ENCODE results near the gene METTL2B.

Gene METTL2B

DNA sequence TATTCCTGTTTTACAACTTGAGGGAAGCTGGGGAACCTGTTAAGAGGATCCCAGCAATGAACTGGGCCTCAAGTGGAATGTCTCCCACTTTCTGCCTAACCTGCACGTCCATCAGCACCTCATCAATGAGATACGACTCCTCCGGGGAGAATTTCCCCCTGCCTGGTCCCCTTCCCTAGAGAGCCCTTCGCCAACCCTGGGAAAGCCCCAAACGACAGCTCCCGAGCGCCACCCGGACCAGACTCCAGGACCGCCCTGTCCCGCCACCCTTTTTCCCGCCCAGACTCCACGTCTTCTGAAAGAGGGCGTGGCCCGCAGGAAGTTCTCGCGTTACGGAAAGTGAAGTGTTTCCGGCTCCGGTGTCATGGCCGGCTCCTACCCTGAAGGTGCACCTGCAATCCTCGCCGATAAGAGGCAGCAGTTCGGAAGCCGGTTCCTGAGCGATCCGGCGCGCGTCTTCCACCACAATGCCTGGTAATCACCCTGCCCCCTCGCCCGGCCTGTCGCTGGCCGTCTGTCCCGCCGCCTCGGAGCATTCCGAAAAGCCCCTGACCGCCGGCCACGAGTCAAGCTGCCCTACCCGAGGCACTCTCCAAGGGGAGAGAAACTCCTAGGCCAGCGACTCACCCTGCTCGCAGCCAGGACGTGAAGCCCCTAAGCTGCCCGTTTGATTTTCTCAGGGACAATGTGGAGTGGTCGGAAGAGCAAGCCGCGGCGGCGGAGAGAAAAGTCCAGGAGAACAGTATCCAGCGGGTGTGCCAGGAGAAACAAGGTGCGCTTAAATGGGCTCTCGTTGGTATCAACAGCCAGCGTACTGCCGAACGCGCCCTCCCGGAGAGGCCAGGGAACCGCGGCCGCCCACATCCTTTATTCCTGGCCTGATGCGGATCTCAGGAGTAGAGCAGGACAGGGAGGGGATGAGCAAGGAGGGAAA is at the start of gene METTL2B:
METTL2B (plus strand) TSS at position 347 of the 934 bp plus-strand sequence; CDS start at position 365, 18 bp downstream.
- FAIRE-seq: peak; percentile 37

GRCh38 chr7:128427289-128427891 is 49.2 kb upstream of the METTL2B start:
- peak; percentile 3 for FAIRE-seq

DNA sequence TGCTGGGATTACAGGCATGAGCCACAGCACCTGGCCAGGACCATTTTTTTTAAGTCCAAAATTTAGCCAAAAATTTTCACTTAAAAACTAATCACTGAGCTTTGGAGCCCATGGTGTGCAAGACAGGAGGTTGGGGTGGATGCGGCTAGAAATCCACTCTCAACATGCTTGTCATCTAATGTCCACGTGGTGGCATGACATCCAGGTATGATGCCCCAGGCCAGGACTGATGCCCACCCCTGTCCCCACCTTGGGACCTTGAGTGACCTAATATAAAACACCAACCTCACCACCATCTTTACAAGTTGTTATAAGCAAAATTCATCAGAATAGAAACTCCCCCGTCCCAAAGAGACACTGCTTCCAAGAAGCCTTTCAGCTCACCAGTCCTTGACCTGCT is 46.3 kb upstream of the METTL2B start:
- no peak for FAIRE-seq

- FAIRE-seq: no peak
These were observed 45.3 kb upstream of the METTL2B start for GRCh38 chr7:128431221-128431620.

DNA sequence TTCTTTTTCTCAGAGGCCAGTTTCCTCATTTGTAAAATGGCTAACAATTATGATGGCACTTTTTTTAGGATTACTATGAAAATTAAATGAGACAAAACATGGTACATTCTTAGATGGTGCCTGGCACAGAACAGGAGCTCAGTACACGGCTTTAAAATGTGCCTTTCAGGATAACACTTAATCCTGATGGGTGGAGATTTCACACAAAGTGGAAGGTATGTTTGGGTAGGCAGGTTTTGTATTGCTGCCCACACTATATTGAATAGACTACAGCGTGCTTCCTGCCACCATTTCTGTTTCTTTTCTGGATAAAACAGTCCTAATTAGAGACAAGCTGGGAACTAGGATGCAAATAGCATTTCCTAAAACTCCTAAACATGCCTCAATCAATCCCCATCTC is 44.8 kb upstream of the METTL2B start:
- FAIRE-seq: no peak

GRCh38 chr7:128434413-128435326 is 41.9 kb upstream of the METTL2B start:
- FAIRE-seq: no peak

- no peak for FAIRE-seq
These were observed 41.2 kb upstream of the METTL2B start for GRCh38 chr7:128435327-128435686.

DNA sequence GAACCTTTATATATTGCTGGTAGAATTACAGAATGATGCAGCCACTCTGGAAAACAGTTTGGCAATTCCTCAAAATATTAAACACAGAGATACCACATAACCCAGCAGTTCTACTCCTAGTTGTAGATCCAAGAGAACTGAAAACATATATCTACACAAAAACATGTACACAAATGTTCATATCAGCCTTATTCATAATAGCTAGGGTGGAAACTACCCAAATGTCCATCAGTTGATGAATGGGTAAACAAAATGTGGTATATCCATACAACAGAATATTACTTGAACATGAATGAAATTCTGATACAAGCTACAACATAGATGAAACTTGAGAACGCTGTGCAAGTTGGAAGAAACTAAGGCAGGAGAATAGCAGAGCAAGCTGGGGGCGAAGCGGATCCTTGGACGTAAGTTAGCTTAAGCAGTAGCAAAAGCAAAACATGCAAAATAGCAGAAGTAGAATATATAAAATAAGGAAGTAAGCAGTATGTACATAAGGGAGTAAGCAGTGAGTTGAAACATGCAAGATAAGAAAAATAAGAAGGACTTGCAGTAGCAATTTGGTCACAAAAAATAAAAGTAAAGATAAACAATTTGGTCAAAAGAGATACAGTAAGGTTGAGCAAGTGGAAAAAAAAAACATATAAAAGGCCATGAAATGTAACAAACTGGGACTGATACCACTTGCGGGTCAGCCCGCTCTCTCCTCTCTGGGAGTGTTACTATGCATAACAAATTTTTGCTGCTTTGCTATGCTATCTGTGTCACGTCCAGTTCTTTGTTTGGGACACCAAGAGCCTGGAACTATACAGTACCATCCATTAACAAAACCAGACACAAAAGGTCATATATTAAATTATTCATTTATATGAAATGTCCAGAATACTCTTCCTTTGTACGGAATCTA is 38.9 kb upstream of the METTL2B start:
- no peak for FAIRE-seq

DNA sequence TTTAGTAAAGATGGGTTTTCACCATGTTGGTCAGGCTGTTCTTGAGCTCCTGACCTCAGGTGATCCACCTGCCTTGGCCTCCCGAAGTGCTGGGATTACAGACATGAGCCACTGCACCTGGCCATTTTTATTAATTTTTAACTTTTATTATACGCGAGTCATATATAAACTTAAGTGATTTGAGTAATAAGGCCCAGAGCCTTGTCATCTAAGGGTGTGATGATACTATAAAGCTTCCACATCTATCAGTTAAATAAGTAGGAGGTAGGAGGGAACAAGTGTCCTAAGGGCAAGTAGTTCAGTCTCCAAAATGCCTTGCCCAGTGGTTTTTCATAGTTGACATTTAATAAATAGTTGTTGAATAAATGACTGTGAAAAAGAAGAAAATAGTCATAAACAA is 34.2 kb upstream of the METTL2B start:
- FAIRE-seq: no peak

DNA sequence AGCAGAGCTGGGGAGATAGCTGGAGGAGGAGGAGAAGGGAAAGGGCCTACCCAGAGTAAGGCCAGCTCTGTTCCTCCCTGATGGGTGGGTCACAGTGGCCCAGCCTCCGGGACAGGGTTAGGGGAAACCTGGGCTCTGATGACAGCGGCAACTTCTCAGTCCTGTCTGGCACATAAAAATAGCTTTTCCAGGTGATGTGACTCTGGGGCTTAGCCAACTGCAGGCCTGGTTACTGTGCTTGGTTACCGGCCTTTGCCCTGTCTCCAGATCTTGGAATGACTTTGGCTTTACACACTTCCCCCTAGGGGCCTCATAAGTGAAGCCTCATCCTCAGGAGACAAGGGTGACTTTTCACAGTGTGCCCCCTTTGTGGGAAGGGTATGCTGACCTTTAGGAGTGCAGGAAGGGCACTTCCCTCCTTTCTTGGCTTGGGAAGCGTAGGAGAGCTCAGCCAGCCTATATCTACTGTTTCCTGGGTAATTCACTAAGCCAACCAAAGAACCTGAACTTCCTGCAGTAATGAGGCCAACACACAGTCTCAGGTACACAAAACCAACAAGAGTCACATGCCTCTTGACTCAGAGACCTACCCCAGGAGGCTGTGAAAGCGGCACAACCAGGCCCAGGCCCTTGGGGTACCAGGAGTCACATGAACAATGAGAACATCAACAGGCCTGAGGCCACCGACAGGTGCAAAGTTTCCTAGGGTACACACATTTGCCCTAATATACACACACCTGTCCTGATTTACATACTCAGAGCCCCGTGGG is 32.5 kb upstream of the METTL2B start:
- FAIRE-seq: no peak

GRCh38 chr7:128446306-128446705 is 30.2 kb upstream of the METTL2B start:
- FAIRE-seq: no peak

- no peak for FAIRE-seq
These were observed 28.5 kb upstream of the METTL2B start for GRCh38 chr7:128447941-128448564.

DNA sequence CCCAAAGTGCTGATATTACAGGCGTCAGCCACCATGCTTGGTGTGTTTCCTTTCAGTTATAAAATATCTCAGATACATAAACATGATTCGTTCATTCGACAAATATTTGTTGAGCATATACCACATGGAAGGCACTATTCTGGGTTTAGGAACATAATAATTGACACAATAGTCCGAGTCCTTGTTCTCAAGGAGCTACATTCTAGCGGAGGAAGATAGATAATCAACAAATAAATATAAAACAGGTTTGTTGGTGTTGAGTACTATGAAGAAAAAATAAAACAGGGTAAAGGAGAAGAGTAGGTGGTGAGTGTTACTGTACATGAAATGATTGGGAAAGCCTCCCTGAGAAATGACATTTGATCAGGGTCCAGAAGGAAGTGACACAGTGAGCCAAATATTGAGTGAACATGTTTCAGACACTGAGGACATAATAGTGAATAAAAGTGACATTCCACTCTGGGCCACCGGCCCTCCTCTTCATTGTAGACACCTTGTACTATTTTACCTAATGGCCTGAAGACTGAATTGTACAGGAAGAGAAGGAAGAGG is 27.7 kb upstream of the METTL2B start:
- no peak for FAIRE-seq

- FAIRE-seq: no peak
These were observed 26.1 kb upstream of the METTL2B start for GRCh38 chr7:128450409-128450808.

DNA sequence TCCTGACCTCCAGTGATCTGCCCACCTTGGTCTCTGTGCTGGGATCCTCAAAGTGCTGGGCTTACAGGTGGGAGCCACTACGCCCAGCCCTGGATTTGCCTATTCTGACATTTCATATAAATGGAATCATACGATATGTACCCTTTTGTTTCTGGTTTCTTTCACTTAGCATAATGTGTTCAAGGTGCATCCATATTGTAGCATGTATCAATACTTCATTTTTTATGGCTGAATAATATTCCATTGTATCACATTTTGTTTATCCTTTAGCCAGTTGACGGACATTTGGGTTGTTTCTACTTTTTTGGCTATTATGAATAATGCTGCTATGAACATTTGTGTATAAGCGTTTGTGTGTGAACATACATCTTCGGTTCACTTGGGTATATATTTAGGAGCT is 25.6 kb upstream of the METTL2B start:
- FAIRE-seq: no peak

GRCh38 chr7:128452552-128452951 is 24.0 kb upstream of the METTL2B start:
- no peak for FAIRE-seq

DNA sequence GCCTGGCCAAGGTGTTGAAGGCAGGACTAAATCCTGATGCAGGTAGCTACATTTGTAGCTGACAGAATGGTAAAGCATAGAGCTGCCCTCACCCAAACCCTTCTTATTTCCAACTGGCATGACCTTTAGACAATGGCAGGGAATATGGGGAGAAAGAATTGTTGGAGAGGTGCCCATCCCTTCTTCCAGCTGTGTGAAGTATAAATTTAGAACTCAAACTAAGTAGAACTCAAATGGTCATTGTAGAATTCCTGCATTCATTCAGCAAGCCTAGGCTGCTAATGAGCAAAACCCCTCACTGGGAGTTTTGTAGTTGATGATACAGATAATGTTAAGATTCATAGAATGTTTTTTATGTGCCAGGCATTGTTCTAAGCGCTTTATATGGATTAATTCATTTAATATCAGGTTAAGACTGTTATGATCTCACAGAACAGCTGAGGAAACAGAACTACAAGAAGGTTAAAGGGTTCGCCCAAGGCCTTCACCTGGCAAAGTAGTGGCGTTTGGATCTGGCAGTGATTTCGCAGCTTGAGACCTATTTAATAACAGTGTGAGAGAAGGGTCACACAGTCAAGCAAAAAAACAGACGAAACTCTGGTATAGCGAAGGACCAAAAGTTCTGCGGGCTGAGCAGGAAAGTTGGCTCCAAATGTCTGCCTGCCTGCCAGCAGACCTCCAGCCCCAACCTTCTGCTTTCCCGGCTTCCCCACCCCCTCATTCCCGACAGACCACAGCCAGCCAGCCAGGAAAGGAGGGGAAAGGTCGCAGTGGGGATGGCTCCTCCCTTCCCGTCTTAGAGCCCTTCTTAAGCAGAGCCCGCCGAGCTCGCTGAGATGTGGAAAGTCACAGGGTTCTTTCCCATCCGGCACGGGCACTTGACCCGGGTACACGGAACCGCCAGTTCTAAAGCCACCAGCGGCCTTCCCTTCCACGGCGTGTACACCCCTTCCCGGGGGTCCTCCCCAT is 22.4 kb upstream of the METTL2B start:
- no peak for FAIRE-seq

DNA sequence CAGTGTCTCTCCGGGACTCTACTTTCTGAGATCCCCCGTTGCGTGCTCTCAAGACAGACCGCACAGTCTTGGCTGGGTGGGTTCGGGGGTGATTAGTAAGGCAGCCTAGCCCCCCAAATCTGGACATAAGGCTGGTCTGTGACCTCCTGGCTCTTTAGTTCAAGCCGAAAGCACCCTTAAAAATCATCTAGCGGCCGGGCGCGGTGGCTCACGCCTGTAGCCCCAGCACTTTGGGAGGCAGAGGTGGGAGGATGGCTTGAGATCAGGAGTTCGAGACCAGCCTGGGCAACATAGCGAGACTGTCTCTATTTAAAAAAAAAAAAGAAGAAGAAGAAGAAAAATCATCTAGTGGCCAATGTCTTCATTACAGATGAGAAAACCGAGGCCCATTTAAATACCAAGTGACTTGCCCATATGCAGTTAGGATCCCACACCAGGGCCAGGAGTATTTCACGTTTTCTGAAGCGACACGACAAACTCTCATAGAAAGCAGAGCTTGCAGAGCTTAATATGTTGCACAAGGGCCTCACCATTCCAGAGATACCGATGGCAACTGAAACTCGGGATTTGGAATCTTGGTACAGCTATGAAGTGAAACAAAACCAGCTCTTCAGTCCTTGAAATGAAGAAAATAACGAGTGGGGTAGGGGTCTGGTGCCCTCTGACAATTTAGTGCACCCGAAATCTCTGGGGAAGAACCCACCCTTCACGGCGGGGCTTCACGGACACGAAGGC is 21.6 kb upstream of the METTL2B start:
- FAIRE-seq: no peak
